Endometrium (tissue), 2 donors: Measurements from ENCODE around the gene COL5A2.
A peak's percentile ranks its signal among the peaks of the same experiment; 100 is the strongest.

Experiments used
- FAIRE-seq: peaks from 2 replicates; lab custom pipeline; 2012; peaks lifted over from hg19 to GRCh38; lab: Jason Lieb, UNC
- donor health status: control.
- donor health status: control.

The COL5A2 gene

DNA sequence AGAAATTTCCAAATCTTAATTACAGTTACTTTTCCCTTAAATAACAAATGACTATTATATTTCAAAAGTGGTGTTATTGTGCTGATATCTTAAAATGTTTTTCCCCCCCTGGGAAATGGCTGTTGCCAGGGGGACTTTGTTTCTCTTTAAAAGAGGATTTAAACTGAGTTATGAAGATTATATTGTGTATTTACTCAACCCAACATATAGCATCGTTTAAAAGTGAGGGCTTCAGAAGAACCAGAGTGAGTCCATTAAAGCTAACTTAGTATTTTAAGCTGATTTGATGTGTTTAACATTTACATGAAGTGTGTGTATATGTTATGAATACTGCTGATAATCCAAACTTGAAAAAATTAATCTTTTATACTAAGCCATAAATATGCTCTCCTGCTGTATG, 81.6 kb downstream of the COL5A2 start:
- no peak for FAIRE-seq

DNA sequence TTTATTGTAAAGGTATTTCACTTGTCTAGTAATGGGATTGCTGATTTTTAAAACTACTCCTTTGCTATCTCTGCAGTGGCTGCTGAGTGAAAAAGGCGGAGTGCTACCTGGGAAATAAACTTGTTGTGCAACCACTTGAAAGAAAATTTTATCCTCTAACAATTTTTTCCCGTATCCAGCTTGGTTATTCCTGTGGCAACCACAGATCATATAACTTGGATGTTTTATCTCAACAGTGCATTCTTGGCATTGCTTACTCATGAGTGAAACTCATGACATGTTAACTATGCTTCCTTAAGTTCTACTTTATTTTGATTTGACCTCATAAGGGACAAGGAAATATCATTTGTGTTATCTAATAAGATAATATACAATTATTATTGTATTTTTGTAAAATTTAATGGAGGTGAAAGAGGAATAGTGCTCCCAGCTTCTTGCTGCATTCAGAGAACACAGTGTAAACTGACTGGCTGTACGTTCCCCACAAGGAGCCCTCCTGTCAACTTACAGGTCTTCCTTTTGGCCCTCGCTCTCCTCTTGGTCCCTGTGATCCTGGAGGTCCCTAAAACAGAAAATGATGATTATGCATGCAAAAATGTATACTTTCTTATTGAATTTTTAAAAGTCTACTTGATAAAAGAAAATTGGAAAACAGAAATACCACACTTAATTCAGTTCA, 82.7 kb downstream of the COL5A2 start:
- no peak for FAIRE-seq

DNA sequence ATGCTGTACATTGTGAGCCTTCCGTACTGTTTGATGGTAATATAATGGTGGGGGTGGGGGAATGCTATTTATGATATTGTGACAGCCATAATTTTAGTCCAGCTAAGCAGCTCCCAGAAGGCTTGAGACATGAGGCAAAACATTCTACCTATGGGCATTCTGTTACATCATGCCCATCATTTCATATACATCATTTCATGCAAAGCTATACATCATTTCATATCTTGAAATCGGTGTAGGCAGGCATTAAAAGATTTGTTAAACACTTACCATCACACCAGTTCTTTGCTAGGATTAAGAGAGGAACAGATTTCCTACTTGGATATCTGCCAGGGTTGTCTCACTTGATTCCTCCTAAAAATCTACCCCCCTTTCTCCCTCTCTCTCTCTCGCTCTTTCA, 84.5 kb downstream of the COL5A2 start:
- FAIRE-seq: no peak

DNA sequence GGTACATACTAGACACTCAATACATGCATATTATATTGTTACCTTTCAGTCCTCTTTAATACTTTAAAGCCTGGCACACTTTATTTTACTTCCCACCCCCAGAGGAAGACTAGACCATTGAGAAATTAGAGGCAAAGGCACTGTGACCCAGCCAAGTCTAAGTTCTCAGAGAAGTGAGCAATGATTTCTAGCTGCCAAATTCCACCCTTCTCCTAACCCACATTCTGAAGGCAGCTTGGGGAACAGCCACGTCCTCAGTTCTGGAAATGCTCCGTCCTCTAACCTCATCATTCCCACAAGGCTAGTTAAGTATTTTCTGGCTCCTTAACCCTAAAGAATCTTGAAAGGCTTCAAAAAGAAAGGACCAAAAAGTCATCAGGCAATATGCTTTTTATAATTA, 86.6 kb downstream of the COL5A2 start:
- peak; percentile 21 for FAIRE-seq

DNA sequence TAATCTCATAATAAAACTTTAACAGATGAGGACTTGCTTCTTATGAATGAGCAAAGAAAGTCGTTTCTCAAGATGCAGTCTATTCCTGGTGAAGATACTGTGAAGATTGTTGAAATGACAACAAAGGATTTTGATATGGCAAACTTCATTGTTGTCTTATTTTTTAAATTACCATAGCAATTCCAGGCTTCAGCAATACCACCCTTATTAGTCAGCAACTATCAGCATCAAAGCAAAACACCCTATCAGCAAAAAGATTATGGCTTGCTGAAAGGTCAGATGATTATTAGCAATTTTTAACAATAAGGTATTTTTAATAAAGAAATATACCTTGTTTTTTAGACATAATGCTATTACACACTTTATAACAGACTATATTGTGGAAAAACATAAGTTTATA, 88.3 kb downstream of the COL5A2 start:
- FAIRE-seq: no peak

DNA sequence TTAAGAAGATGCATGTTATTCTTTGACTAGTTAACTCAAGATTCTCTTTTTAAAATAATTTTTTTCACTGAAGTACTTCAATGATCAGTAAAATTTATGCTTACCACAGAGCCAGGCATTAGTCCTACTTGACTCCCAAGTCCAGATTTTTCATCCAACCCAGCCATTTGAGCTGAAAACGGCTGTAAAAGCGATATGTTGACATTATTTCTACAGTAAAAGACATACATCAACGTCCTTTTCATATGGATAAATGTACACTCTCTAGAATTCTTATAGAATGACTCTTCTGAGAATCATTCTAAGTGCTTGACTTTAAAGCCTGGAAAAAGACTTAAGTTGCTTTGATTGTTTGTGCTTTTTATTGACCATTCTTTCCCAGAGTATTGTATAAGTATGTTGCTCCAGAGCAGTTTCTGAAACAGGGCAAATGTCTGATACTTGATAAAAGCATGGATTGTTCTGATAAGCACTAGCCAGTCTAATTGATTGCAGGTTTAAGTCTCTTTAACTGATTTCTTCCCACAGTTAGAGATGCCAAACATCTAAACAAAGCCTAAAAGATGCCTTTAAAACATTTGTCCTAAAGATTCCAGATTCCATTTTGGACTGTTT, 90.9 kb downstream of the COL5A2 start:
- FAIRE-seq: no peak

DNA sequence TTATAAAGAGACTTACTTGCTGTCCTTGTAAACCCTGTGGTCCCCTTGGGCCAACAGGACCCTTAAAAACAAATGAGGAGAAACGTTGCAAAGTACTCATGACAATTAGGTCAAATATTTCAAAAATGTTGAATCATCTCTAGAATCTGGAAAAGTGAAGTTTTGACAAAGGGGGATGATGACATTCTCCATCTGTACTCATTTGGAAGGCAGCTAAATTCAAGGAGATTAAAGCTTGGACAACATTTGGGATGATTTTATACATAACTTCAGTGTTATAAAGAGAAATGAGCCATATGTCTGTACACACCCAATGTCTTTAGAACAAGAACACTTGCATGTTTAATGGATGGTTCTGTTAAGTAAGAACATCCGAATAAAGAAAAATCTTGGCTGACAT, 92.9 kb downstream of the COL5A2 start:
- no peak for FAIRE-seq

DNA sequence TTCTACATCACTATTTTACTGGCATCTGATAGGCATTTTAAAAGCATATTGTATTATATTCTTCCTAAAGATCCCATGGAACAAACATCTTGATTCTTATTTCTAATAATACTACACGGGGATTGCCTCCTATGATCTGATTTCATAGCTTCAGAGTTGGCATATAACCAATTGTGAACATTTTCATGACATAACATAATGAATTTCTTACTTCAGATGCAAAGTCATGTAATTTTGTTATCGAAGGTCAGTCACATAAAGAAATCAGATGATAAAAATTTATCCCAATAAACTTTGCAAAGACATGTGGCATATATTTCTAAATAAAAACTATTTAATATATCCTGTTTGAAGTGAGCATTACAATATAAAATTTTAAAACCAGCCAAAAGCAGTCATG, 93.3 kb downstream of the COL5A2 start:
- no peak for FAIRE-seq

DNA sequence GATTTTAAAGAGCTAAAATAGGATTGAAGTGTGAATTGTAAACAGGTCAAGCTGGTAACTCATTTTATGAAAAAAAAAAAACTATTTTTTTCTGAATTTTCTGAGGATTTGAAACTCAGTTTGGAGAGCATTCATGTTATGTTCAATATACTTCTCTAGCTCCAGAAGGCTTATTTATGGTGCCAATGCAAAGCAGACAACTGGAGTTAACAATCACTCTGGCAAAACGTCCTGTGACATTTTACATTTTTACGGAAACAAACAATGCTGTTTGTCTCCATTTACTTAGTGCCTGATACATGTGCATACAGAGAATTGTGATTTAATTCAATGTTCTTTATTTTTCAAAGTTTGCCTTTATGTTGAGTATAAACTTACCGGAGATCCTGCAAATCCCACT, 96.0 kb downstream of the COL5A2 start:
- FAIRE-seq: peak; percentile 72

DNA sequence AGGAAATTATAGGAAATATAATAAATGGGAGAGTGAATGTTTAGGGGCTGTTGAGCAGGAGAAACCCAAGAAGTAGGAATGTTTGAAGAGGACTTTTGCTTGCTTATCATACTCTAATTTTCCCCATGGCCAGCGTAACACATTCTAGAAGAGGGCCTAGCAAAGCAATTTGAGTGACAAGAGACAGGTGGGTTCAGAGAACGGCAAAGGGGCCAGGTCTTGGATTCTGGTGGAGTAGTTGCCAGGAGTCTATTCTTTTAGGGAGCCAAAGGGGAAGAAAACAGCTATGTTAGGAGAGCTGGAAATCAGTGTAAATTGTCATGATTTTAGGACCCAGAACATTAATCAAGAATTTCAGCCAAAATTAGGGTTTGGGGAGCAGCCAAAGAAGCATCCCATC, 96.5 kb downstream of the COL5A2 start:
- no peak for FAIRE-seq

DNA sequence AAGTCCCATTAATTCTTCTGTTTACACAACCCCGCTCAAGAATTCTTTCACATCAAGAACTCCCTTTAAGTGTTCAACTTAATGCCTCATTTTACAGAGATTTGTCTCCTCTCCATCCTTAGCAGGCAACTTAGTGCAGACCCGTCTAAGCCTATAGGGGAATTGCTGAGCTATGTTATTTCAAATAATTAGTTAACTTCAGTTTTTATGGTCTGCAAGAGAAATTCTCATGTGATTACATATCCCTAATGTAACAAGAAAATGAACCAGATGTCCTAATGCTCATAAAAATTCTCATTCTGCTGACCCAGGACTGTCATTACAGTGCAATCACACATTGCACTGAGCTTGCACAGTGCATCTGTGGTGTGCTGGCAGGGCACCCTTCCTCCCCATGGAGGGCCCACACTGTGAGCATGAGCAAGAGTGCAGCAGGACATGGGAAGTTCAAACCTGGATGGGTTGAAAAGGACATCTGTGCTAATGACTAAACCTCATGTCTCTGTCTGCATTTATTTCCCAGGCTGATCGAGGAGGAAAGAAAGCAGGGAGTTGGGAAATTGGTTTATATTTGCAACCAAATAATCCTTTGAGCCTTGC, 97.1 kb downstream of the COL5A2 start:
- peak; percentile 94 for FAIRE-seq

DNA sequence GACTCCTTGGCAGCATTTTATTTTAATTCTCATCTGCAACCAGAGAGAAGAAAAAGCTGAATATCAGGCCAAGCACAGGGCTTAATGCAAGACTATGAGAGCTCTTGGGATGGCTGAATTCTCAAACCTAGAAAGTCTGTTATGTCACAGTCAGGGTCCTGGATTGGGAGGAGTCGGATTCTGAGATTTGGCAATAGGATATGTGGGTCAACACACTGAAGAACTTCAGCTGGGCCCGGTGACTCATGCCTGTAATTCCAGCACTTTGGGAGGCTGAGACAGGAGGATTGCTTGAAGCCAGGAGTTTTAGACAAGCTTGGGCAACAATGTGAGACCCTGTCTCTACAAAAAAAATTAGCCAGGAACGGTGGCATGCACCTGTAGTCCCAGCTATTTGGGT, 103.0 kb downstream of the COL5A2 start:
- FAIRE-seq: no peak

DNA sequence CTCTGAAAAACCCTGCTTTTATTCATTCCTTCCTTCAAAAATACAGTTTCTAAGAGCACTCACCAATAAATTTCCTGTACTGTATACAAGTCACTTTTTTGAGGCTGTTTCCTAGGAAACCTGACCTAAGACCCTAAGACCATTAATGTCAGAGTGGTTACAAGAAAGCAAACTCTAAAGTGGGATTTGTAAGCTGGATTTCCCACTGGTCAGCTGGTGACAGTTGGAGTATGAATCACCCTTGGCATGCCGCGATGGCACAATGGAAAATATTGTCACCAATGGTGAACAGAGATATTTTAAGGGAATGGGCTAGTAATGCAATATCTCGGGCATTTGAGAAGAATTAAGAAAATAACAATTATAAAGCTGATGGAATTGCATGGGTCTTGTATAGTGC, 103.4 kb downstream of the COL5A2 start:
- no peak for FAIRE-seq

DNA sequence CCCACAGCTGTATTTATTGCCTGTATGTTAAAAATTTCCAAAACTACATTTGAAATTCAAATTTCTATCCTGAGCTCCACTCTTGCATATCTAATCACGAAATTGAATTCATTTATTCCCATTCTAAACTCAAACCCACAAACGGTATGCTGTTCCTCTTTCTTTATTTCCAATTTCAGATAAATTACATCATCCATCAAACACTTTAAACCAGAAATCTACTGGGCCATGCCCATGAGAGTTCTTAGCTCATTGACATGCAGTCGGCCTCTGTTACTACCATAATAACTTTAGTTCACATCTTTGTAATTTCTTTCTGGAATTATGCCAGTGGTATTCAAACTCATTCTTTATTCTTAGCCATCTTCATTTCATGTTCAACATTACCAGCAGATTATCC, 105.1 kb downstream of the COL5A2 start:
- FAIRE-seq: no peak

DNA sequence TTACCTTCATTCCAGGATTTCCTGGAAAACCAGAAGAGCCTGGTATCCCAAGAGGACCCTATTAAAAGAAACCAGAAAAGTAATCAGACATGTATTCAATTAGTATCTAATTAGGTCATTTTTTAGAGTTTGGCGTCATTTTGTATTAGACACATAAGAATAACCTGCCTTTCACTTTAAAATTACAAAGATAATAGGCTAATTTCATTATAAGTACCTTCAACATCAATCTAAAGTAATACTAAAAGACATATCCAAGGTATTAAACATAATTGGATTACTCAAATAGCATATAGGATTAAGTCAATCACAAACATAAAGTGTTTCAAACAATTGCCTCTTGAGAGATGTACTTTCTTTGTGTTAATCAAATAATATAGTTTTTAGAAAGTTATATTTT, 107.5 kb downstream of the COL5A2 start:
- no peak for FAIRE-seq

DNA sequence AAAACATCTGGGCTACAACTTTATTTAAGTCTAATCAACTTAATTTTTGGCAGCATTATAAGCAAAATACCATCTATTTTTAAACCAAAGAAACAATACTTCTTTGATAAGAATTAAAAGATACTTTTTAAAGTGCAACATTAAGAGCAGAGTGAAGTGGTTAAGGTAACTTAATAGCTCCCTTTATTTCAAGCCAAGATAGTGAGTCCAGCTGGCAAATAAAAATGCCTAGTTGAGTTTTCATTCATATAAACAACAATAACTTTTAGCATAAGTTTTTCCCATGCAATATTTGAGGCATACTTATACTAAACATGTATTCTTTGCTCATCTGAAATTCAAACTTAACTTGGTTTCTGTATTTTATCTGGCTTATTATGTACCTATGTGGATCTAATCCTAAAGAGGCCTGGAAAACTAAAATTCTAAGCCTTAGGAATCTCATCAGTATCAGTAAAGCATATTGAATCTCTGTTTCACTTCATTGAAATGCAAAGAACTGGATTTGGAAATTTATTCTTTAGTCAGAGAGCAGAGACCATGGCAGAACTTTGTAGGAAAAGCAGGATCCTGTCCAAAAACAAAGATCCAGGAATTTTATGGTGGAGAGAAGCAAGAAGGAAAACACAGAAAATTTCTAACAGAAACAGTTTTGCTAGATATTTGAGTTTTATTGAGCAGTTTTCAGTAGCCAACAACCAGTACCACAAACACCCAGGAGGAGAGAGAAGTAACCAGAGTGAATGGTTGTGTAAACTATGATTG, 109.5 kb downstream of the COL5A2 start:
- no peak for FAIRE-seq

DNA sequence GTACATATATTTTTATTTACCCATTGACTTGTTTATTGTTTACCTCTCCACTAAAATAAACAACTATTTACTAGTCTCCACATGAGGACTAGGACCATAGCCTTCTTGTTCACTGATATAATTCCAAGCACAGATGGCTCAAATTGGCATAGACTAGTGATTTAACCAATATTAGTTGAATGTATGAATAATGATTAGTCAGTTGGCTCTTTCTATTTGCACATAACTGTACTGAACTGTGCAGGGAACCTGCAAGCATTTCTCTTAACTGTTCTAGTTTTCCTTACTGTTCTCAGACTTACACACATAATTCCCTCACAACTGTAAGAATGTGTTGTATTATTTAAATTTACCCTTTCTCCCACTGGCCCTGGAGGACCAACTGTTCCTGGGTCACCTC, 113.5 kb downstream of the COL5A2 start:
- no peak for FAIRE-seq

DNA sequence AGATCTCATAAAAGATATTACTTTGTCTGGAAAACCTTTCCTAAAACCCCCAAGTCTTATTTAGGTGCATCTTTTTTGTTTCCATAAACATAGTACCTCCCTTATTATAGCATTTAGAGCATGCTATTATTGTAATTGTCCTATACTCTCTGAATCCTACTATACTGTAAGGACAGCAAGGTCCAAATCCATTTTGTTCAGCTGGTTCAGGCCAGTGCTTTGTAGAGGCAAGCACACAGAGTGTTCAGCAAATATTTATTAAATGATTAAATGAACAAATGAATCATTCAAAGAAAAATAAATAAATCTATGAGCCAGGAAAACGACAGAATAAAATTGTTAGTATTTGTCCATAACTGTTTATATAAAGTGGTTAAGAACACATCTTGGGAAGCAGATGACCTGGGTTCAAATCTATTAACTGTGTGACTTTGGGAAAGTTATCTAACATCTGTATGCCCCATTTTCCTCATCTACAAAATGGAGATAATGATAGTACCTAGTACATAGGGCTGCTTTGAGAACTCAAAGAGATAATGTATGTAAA, 119.4 kb downstream of the COL5A2 start:
- FAIRE-seq: no peak

DNA sequence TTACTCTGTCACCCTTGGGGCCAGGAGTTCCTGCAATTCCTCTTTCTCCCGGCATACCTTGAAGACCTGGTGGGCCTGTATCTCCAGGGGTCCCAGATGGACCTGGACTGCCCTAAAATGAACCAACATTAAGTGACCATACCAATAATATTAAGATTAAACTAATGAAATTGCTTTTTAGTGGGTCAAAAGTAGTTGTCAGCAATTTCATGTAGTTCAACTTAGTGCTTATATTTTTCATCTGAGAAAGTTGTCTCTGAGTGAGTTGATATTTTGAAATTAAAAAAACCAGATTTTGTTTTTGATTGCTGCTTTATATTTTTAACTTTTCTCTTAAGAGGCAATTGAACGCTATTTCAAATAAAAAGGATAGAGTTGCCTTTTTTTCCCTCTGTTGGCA, 122.2 kb downstream of the COL5A2 start:
- FAIRE-seq: no peak

DNA sequence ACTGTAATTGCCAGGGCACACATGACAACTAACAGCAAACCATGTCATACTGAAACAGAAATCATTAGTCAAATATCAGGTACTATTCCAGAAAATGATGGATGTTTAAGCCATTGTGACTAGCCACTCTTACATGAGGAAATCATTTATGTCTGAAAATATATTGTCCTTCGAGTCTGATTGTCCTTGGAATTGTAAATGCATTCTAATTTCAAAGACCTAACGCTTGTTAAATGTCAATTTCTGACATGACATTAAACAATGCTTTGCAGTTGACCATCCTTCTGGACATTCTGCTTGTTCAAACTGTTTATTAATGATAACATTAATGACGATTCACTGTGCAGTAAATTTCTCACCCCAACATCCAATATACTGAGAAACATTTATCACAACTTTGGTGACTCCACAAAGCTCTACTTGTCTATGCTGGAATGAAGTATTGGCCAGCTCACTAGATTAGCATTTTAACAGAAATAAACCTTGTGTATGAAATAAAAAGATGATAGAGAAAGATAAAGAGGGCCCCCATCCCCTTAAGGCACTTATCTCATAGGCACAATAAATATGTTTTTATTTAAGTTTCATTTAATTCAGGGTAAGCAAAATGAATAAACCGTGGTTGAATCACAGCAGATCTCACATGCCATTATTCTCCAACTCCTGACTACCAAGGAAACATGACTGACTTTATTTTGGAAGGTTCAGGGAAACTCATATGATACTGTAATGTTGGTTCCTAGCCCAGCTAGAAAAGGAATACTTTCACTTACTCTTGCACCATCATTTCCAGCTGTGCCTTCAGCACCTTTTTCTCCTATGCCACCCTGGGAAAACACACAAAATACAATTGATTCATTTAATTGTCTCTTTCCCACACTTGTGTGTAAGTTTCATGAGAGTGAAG, 123.1 kb downstream of the COL5A2 start:
- no peak for FAIRE-seq

DNA sequence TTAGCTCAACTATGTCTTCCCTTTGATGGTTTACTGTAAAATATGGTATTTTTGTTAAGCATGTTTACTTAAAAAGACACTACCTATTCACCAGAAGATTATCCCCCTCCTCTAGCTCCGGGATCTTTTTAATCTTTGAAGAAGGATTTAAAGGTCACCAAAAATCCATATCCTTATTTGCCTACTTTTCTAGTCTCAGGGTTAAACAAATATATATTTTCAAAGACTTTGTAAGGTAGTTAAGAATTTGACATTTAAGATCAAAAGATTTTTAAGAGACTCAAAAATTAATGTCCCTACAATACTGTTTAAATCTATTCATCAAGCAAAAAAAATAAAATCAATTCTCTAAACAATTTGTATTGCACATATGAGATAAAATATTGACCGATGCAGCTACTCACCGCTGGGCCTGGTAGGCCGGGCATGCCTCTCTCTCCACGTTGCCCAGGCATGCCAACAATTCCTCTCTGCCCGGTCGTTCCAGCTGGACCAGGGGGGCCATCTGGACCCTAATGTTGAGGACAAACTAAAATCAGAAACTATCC, 129.3 kb downstream of the COL5A2 start:
- FAIRE-seq: no peak
